GM21825 (cell line): ENCODE data around the gene LITAFD.
"Not testable (repeated sequence)": the region's sequence is repeated elsewhere in the genome, so short reads cannot be mapped to it uniquely, and the experiment has no call there.

Experiments
- ATAC-seq: cut with Tn5 transposase; IDR thresholded peaks from one replicate; pipeline ENCODE4 v1.9.1; 2021; ENCODE audit warnings: mild to moderate bottlenecking, moderate library complexity; ENCODE audit not compliant: unreplicated experiment

Gene LITAFD

DNA sequence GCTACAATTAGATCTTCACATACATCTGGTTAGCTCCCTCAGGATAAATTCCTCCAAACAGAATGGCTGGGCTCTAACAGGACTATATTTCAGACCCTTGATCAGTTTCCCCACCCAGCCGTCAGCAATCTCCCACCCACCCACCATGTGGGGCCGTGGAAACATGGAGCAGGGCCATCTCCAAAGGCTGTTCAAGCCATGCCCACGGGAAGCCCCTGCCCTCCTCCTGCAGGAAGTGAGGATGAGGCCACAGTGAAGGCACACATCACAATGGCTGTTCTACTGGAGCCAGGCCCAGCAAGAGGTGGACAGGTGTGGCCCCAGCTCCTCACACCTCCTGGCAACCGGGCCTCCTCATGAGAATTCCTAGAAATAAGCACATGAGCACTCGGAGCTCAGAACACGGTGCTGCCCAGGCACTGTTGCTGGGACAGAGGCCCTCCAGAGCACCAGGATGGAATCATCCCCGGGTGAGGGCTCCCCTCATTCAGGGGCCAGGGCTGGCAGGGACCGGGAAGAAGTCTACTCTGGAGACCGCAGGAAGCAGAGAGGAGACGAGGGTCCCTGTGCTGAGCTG is at the start of gene LITAFD:
Gene LITAFD, plus strand, starts transcription at position 311 of the 577 bp plus-strand sequence. CDS start 2,005 bp downstream, outside the sequence.
- no peak for ATAC-seq

DNA sequence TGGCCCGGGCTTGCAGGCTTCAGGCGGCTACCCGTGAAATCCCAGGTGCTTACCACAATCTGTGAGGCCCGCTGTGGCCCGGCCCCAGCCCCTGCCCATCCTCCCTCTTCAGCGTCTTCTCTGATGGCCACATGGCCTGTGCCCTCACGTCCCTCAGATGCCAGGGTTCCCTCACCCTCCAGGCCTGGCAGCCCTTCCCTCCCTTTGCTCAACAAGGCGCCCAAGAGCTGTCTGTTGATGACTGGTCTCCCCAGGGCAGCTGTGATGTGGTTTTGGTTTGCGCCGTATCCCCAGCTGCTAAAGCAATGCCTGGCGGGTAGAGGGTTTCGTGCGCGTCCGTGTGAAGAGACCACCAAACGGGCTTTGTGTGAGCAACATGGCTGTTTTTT is 49.4 kb upstream of the LITAFD start:
- no peak for ATAC-seq

DNA sequence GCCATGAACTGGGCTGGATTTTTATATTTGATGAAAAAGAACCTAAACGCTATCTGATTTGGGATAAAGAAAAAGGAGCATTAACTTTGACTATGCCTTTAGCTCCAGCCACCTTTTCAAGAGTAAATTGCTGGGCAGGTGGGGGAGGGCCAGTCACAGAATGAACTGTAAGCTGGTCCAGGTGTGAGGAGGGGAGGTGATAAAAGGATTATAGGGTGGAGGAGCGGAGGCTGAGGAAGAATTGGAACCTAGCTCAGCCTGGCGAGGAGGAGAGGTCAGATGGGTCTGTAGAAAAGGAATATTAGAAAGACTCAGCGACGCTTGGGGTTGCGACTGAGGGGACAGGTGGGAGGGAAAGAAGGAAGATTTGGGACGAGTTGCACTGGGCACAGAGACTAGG is 45.4 kb upstream of the LITAFD start:
- ATAC-seq = not testable (repeated sequence)

DNA sequence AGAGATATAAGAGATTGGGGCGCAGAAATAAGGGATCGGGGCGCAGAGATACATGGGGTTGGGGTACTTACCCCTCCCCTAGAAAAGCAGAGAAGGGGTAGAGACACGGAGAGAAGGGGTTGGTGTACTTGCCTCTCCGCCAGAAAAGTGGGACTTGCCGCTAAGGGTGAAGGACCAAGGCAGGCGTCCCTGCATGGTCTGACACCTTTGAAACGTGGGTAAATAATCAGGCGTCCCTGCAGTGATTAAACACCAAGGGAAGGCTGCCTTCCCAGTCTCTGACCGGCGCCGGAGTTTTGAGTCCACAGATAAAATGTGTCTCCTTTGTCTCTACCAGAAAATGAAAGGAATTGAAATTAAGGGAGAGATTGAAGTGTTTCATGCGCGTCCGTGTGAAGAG is 44.6 kb upstream of the LITAFD start:
- not testable (repeated sequence) for ATAC-seq

DNA sequence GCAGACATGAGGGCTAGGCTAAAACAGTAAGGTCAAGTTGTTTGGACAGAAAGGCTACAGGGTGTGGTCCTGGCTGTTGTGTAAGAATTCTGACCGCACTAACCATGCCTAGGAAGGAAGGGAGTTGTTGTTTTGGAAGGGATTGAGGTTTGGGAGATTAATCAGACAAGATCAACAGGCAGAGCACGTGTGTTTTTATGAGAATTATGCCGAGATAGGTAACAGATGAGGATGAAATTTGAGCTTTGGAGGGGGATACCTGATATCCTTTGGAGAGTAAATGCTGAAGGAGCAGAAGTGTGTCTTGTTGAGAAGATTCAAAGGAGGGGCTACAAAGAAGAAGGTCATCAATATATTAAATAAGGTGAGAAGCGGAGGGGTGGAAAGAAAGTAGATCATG is 40.1 kb upstream of the LITAFD start:
- ATAC-seq = not testable (repeated sequence)

DNA sequence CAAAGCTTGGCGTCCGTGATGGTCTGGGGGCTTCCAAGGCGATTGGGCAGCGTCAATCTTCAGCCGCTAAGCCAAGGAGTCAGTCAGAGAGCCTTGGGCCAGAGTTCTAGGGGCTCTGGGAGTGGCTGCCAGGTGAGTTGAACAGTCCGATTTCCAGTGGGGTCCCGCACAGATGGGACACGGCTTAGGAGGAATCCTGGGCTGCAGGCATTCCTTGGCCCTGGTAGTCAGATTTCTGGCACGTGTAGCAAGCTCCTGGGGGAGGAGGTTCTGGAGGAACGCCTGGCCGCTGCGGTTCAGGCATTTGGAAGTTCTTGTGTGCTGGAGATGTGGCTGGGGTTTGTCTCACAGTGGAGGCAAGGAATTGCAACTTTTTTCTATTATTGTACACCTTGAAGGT is 38.9 kb upstream of the LITAFD start:
- not testable (repeated sequence) for ATAC-seq

DNA sequence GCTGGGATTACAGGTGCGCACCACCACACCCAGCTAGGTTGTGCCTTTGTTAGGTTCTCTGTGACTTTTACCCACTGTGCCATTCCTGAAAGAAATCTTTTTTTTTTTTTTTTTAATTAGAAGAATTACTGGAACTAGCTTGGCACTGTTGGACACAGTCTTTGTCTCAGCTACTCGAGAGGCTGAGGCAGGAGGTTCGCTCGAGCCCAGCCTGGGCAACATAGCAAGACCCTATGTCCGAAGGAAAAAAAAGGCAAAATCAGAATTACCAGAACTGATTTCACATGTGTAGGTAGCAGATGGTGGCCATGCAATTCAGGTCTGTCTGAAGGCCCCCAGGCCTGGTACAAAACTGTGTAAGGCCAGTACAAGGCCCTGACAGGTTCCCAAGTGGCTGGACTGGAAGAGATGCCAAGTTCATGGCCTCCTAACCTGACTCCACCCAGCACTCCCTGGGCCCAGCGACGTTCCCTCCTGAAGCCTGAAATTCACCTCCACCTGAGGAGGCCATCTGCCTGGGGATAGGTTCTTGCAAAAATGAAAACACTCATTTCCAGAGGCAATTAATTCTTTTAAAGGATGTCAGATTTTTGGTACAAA is 36.4 kb upstream of the LITAFD start:
- no peak for ATAC-seq

DNA sequence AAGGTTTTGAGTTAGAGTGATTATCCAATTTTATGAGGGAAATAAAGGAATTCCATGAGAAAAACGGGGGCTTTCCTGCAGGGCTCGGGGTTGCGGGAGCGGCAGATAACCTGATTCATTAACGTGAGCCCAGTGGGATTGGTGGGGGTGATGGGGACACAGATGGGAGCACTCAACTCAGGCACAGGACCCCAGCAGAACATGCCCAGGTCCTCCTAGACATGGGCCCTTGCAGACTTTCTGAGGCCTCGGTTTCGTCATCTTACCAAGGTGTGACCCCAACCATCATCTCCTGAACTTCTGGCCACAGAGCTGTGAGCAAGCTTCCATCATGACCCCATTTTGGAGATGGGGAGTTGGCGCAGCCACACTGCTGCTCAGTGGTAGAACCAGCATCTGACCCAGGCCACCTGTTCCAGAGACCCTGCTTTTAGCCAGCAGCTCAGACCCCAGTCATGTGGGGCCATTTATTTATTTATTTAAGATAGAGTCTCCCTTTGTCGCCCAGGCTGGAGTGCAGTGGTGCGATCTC is 35.7 kb upstream of the LITAFD start:
- no peak for ATAC-seq

DNA sequence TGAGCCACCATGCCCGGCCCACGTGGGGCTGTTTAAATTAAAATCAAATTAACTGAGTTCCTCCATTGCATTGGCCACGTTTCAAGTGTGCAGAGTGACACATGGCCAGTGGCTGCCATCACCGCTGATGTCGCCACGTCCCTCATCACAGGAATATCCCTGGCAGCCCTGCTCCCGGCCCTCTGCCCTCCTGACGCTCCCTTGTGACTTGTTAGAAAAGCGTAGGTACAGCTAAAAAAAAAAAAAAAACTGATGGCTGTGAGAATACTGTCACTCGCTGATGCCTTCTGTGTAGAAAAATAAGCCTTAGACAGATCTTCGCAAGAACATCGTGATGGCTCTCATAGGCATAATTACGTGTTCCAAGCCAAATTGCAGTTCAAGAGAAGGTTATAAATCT is 35.0 kb upstream of the LITAFD start:
- ATAC-seq = no peak

DNA sequence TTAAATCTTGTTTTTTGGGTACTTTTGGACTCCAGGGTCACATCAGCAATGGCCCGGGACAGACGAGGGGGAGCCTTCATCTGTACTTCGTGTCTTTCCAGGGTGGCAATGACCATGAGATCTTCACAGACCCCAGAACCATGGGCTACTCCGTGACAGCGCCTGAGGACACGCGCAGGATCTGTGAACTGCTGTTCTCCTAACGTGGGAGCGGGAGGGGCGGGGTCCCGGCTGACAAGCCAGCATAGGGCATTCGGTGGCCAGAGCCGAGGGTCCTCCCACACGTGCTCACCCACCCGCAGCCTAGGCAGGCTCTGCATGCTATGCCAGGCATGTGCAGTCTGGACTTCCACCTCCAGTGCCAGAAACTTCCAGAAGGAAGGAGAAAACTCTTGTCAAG is 34.5 kb upstream of the LITAFD start:
- no peak for ATAC-seq

DNA sequence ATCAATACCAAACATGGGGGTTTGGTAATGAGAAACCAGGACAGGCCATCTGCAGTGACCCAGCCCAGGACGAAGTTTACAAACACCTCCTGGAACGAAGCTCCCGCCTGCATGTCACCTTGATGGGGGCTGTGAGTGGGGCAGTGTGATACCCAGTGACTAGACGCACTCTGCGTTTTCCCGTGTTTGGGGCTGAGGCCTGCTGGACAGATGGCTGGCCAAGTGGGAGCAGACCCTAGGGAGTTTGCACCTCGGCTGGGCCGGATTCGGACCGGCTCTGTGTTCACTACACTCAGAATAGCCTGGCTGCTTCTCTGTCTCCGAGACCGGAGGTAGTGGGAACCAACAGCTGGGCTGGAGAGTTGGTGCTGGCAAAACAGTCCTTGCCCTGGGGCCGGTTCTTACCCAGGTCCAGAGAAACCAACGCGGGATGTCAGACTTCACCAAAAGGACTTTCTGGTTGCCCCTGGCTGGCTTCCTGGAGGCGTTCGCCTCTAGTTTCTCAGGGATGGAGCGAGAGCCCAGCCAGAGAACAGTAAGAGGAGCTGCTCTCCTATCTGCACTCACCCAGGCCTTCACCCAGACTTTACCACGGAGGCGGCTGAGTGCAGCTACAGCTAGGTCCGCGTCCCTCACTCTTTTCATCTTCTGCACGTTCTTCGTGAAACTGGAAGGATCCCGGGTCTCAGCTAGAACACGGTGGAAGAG is 33.8 kb upstream of the LITAFD start:
- no peak for ATAC-seq

DNA sequence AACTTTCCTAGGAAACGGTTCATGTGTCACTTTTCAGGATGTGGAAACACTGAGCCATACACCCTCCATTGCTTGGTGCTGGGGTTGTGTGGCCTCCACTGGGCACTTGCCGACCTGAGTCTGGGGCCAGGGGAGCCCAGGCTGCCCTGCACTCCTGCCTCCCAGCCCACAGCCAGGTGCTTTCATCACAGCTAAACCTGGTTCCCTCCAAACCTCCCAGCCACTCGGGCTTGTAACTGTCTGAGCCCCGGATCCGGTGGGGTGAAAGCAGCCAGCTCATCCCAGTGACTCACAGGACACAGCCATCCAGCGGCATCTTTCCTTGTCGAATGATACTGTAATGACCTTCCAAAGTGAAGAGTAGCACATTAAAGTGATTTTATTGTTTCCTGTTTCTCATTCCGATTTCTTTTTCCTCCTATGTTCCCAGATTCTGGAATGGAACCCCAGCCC is 33.2 kb upstream of the LITAFD start:
- no peak for ATAC-seq

DNA sequence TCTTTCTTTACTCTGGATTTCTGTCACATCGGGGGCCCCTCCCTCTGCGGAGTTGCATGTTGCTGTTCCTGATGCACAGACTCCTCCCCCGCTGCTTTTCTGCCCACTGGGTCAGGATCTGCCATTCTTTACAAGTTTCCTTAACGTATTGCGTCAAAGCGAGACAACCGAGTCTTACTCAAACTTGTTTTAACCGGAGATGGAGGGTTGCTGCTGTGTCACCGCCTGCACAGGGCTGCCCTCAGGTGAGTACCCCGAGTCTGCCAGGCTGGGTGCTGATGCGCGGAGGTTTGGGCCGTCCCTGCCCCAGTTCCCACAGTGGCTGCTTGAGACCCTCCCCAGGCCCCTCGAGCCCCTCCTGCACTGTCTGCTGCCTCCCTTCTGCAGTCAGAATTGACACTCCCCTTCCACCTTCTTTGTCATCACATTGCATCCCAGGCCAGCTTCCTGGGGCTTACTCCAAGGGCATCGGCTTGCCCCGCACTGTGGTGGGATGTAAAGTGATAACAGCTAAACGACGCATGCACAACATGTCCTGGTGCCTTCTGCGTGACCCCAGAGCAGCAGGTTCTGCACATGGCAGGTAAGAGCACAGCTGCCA is 32.6 kb upstream of the LITAFD start:
- ATAC-seq = no peak

DNA sequence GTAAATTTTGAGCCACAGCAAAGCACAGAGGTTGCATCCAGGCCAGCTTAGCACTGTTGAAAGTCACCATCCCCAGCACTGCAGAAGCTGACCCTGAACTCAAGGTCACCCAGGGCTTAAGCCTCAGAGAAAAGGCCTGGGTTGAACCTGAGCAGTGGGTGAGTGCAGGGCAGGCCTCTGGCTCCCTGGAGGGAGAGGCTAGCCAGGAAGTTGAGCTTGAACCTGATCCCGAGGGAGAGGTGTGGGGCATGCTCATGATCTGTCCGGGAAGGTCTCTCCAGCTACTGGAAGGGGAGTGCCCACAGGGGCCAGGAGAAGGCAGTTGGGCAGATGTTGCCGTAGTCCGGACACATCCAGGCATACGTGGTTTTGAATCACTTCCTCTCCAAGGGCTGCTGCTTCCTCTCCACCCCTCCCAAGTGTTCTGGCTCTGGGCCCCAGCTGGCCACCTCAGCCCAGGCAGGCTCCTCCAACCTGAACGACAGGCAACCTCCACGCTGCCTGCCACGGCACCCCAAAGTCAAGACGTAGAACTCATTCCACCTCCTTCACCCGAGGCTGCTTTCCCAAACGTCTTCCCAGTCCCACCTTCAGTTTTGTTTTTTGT is 31.8 kb upstream of the LITAFD start:
- ATAC-seq = no peak

DNA sequence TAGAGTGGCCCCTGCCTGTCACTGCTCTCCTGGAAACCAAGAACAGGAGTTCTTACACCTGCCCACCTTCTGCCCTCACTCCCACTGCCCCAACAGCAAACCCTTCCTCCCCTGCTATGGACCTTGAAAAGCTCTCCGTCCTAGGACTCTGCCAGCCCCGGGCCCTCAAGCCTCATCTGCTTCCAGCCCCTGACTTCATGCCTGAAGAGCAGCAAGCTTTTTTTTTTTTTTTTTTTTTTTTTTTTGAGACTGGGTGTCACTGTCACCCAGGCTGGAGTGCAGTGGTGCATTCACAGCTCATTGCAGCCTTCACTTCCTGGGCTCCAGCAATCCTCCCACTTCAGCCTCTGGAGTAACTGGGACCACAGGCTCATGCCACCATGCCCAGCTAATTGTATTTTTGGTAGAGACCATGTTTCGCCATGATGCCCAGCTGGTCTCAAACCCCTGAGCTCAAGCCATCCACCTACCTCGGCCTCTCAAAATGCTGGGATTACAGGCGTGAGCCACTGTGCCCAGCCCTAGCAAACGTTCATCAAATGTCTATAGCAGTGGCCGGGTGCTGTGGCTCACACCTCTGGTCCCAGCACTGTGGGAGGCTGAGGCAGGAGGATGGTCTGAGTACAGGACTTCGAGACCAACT is 30.3 kb upstream of the LITAFD start:
- no peak for ATAC-seq

DNA sequence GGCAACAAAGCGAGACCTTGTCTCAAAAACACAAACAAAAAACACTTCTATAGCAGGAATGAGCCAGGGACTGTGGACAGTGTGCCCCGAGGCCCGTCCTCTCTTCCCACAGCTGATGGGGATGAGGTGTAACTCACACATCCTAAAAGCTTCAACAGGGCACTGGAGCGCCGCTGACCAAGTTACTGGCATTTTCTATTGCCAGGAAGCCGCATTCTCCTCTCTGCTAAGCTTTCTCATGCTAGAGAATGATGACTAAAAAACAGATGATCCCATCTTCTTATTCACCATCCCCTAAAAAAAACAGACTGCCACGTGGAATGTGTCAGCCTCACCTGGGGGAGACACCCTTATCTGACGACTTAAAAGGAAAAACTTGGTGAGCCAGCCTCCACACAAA is 29.6 kb upstream of the LITAFD start:
- ATAC-seq = no peak

DNA sequence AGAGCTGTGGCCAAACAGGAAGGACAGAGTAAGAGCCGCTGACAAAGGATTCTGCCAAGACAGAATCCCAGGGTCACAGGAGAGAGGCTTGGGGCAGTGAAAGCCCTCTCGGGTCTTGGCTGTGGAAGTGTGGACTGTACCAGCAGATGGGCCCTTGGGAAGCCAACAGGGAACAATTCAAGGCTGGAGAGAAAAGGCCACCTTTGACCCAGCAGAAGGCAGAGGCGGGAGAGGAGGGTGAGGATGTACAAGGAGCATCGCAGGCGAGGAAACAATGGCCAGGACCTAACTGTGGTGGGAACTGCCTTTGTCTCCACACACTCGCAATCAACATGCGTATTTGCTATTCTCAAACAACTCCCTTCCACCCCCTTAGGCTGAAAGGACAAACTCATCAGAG is 29.0 kb upstream of the LITAFD start:
- no peak for ATAC-seq

DNA sequence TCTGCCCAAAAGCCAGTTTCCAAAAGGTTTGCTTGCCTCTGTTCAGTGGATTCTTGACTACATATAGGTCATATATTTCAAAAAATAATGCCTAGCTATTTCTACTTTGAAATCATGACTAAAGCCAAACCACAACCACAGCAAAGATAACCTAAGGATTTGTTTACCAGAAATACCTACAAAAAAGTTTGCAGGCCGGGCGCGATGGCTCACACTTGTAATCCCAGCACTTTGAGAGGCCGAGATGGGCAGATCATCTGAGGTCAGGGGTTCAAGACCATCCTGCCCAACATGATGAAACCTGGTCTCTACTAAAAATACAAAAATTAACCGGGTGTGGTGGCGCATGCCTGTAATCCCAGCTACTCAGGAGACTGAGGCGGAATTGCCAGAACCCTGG is 28.5 kb upstream of the LITAFD start:
- ATAC-seq = no peak

DNA sequence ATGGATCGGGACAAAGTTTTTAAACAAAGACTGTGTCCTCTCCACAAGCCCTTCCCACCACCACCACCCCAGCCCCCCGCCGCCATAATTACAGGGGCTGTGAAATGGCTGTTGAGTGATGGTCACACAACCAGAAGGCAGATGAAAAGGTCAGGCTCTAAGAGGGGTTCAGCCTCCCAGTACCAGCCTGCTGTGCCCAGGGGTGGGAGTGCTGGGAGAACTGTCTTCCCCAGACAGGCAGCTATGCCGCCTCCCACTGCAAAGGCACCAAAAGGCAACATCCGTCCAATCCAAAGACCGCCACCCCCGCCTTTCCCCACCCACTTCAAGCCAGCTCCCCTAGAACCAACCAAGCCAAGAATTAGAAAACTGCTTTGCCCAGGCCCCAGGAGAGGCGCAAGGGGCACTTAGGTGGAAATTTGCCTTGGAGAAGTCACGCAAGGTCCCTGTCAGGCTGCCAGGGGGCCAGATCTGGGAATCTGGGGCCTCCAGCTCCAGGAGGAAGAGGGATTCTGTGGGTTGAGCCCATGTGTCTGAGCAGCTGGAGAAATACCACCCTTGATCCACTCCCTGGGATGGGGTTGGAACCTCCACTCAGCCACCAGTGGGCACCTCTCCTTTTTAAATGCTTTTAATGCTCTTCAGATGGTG is 27.7 kb upstream of the LITAFD start:
- ATAC-seq = no peak

DNA sequence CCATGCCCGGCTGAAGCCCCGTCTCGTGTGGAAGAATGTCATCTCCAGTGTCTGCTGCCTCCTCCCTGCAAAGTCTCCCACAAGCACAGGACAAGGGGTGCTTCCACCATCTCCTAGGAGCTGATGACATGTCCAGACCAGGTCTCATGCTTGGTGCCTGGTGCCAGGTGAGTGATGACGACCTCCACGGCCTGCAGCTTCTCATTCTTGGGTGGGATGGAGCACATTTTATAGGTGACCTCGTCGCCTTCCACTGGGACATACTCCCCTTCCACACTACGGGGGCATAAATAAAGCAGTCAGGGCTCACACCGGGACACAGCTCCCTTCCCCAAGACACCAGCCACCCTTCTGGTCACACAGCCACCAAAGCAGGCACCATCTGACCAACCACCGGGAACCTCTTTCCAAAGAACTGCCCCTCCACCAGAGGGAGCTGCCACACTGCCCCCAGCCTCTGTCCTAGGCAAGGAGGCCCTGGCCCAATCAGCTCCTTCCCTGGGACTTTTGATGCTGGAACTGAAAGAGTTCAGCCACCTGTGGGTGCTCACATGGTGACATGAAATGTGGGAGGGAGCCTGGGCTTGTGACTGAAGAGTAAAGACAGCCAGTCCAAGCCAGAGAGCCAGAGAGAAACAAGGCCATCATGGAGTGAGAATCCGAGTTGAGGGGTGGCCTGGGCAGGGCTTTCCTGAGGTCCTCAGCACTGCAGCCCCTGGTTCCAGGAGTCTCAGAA is 26.9 kb upstream of the LITAFD start:
- ATAC-seq = no peak
